CD4-positive, alpha-beta T cell treated with Interleukin-6 for 4 hours (primary cell): ENCODE measurements around the gene LDOC1.
"Not testable (repeated sequence)": the region's sequence is repeated elsewhere in the genome, so short reads cannot be mapped to it uniquely, and the experiment has no call there.

Experiments
- DNase-seq: peaks from one replicate; pipeline ENCODE4 v3.0.0-alpha.2; 2020; ENCODE audit warnings: mixed read lengths

Gene LDOC1

GRCh38 chrX:141176586-141177451 lies at the start of gene LDOC1:
Gene LDOC1, minus strand, starts transcription at chrX:141177129. Its CDS starts 108 bp downstream, at chrX:141177021.
- peak; percentile 83 for DNase-seq

GRCh38 chrX:141221611-141222010 lies 44.7 kb upstream of the LDOC1 start:
- no peak for DNase-seq

DNA sequence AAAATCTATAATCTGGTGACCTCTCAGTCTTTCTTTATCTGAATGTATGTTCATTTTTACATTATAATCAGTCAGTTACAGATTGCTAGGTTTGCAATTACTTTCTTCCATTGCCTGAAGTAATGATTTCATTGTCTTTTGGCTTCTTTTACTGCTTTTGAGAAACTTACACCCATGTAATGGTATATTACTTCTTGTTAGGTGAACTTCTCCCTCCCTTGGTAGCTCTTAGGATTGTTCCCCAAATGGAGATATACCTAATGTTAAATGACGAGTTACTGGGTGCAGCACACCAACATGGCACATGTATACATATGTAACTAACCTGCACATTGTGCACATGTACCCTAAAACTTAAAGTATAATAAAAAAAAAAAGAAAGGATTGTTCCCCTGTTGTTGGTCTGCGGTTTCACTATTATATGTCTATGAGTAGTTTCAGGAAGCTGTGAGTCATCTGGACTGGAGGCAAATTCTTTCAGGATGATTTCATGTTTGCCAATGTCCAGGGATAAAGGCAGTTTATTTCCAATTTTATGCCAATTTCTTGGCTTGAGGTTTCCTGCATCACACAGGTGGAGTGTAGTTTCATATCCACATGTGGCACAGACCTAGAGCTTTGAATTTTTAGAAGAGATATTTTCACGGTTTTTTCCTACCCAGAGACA lies 43.5 kb upstream of the LDOC1 start:
- no peak for DNase-seq

DNA sequence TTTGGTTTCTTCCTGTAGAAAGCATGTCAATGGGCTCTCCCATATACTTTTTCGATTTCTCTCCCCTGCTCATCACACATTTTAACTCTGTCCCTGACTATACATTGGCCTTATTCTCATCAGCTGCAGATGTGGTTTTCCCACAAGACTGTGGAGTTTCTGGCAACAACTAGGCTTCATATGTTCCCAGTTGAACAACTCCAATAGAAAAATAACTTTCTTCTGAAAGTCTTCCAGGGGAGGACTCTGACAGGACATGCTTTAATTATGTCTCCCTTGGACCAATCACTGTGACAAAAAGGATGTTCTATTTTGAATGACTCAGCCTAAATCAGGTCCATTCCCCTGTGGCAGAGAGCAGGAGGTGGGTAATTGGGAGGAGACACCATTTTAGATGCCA lies 37.3 kb upstream of the LDOC1 start:
- no peak for DNase-seq

DNA sequence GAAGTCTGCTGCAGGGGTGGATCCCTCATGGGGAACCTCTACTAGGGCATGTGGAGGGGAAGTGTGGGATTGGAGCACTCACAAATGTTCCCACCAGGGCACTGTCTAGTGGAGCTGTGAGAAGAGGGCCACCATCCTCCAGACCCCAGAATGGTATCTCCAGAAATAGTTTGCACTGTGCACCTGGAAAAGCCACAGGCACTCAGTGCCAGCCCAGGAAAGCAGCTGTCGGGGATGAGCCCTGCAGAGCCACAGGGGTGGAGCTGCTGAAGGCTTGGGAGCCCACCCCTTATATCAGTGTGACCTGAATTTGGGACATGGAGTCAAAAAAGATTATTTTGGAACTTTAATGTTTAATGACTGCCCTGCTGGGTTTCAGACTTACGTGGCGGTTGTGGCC lies 25.0 kb upstream of the LDOC1 start:
- no peak for DNase-seq

DNA sequence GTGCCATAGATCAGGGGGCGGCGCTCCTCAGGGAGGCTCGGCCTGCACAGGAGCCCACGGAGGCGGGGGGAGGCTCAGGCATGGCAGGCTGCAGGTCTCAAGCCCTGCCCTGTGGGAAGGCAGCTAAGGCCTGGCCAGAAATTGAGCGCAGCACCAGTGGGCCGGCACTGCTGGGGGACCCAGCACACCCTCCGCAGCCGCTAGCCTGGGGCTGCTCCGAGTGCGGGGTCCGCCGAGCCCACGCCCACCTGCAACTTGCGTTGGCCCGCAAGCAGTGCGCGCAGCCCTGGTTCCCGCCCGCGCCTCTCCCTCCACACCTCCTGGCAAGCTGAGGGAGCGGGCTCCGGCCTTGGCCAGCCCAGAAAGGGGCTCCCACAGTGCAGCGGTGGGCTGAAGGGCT lies 11.6 kb upstream of the LDOC1 start:
- not testable (repeated sequence) for DNase-seq

DNA sequence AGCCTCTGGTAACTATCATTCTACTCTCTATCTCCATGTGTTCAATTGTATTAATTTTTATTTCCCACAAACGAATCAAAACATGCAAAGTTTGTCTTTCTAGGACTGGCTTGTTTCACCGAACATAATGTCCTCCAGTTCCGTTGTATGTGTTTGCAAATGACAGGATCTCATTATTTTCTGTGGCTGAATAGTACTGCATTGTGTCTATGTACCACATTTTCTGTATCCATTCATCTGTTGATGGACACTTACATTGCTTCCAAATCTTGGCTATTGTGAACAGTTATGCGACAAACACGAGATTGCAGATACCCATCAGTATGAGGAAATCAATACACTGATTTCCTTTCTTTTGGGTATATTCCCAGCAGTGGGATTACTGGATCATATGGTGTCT lies 8.4 kb upstream of the LDOC1 start:
- DNase-seq: no peak

DNA sequence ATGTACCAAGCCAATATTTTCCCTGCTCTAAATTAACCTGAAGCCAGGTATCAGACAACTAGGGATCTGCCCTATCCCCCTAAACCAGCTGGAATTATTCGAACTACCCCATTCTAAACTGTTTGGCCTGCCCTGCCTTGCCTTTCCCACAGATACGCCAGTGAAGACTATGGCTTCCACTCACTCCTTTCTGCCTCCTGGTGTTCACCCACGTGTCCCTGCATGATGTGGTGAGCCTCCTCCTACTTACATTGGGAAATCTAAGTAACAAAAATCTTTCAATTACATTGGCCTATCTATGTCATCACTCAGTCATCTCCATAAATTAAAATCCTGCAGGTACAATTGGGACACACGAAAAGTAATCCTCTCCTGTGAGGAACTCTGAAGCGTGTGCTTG lies 6.1 kb upstream of the LDOC1 start:
- no peak for DNase-seq

GRCh38 chrX:141180851-141181250 lies 3.9 kb upstream of the LDOC1 start:
- DNase-seq: no peak

GRCh38 chrX:141175786-141176185 lies 1.1 kb downstream of the LDOC1 start:
- DNase-seq: no peak

DNA sequence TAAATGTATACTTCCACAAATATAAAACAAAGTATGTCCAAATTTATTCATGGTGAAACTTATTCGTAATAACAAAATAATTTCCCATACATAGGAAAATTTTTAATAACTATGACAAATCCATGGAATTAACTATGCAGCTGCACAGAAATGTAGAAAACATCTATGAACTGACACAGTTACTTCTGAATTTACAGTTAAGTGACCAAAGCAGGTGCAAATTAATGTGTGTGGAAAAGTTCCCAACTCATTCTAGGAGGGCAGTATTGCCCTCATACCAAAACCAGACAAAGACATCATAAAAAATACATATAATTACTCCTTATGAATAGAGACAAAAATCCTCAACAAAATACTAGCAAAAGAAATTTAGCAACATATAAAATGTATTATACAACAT lies 12.5 kb downstream of the LDOC1 start:
- DNase-seq: no peak

DNA sequence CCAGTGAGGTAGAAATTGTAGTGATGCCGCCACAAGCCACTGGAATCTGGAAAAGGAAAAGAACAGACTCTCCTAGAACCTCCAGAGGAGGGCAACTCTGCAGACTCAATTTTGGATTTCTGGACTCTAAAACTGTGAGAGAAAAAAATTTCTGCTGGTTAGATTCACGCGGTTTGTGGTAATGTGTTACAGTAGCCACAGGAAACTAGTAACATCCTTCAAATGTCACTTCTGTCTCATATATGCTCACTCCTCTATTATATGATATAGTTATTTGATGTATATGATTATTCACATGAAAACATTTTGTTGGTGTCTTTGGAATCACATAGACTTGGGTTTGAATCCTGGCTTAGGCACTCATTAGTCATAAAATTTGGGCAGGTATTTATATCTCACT lies 18.8 kb downstream of the LDOC1 start:
- DNase-seq: no peak

GRCh38 chrX:141155231-141155630 lies 21.7 kb downstream of the LDOC1 start:
- DNase-seq: not testable (repeated sequence)

DNA sequence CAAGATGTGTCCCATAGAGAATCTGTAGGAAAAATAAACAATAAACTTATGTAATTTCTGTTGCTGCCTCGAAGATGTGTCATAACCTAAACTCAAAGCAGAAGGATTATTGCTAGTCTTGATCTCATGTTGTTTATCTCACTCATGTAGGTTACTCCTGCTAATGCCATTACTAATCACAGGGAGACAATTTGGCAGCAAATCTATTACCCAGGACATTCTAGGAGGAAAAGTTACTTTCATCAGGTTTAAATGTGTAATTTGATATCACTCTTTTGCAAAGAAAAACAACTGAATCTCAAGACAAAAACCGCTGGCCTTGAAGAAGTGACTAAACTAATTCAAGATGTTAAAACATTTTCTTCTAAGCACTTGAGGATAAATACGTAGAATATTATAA lies 34.0 kb downstream of the LDOC1 start:
- DNase-seq: no peak

DNA sequence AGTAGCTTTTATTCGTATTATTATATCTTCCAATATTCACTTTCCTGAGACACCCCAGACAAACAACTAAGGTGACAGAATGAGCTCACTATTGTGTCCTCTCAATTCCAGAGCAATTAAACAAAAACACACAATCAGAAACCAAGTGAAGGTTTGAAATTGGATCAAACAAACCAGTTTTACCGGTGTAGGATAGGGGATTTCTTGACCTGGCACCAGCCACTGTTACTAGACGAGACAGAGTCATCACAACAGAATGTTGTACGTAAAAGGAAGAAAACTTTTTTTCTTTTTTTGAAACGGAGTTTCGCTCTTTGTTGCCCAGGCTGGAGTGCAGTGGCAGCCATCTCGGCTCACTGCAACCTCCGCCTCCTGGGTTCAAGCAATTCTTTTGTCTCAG lies 43.7 kb downstream of the LDOC1 start:
- no peak for DNase-seq

GRCh38 chrX:141127146-141127545 lies 49.8 kb downstream of the LDOC1 start:
- no peak for DNase-seq
